SU-DHL-6 (cell line): Measurements from ENCODE around the gene TFF2.

ENCODE experiments used
- H2AFZ ChIP-seq: fragments of 200-600 bp; sonication (generic); 2 replicates; pipeline ENCODE4 v1.6.1; 2014; ENCODE audit warnings: low read depth, mild to moderate bottlenecking, moderate library complexity, mixed read lengths, antibody characterized with exemption, low read length; ENCODE audit not compliant: severe bottlenecking
- H3F3A ChIP-seq: fragments of 200-600 bp; shearing (Covaris generic); 2 replicates; pipeline ENCODE4 v1.6.0; 2016; ENCODE audit warnings: antibody characterized with exemption, mild to moderate bottlenecking; ENCODE audit not compliant: insufficient read depth
- H3K27ac ChIP-seq: fragments of 200-600 bp; sonication (generic); 2 replicates; pipeline ENCODE4 v1.5.1; 2016; ENCODE audit warnings: low read depth, mild to moderate bottlenecking, low read length, moderate library complexity, mixed read lengths
- H3K27me3 ChIP-seq: fragments of 200-600 bp; sonication (generic), shearing (Covaris generic); 2 replicates; pipeline ENCODE4 v1.6.0; 2014; ENCODE audit warnings: mild to moderate bottlenecking, low read length
- H3K36me3 ChIP-seq: fragments of 200-600 bp; sonication (generic); 2 replicates; pipeline ENCODE4 v1.6.1; 2014; ENCODE audit warnings: mild to moderate bottlenecking, low read length, mixed read lengths
- H3K4me2 ChIP-seq: fragments of 300-600, 200-600 bp; shearing (Covaris generic), sonication (generic); 2 replicates; pipeline ENCODE4 v1.6.0; 2014; ENCODE audit warnings: low read length, low read depth, mild to moderate bottlenecking; ENCODE audit not compliant: poor library complexity, severe bottlenecking
- H3K4me3 ChIP-seq: fragments of 200-600 bp; sonication (generic); 2 replicates; pipeline ENCODE4 v1.5.1; 2014; ENCODE audit warnings: antibody characterized with exemption, low read length, mild to moderate bottlenecking, mixed read lengths; ENCODE audit not compliant: insufficient read depth, poor library complexity, severe bottlenecking
- H3K79me2 ChIP-seq: fragments of 200-600 bp; sonication (generic); 2 replicates; pipeline ENCODE4 v1.6.1; 2014; ENCODE audit warnings: mild to moderate bottlenecking, low read length, moderate library complexity; ENCODE audit not compliant: insufficient read depth
- H3K9ac ChIP-seq: fragments of 200-600 bp; sonication (generic); 2 replicates; pipeline ENCODE4 v1.7.0; 2014; ENCODE audit warnings: mild to moderate bottlenecking, low read length
- H3K9me2 ChIP-seq: fragments of 200-600 bp; sonication (generic); replicated peaks from 2 replicates; pipeline ENCODE4 v1.6.1; 2014; ENCODE audit warnings: low read length; ENCODE audit not compliant: insufficient read depth
- H3K9me3 ChIP-seq: fragments of 200-600 bp; sonication (generic); 2 replicates; pipeline ENCODE4 v1.6.1; 2014; ENCODE audit warnings: low read length, mixed read lengths; ENCODE audit not compliant: insufficient read depth
- H4K20me1 ChIP-seq: fragments of 200-600 bp; sonication (generic); 2 replicates; pipeline ENCODE4 v1.6.1; 2014; ENCODE audit warnings: low read depth, mild to moderate bottlenecking, antibody characterized with exemption, low read length, moderate library complexity, mixed read lengths
- CTCF ChIP-seq: fragments of 200-600 bp; sonication (generic); IDR thresholded peaks from one replicate; pipeline ENCODE4 v1.5.1; 2017; ENCODE audit warnings: antibody characterized with exemption, mild to moderate bottlenecking, low read length, moderate library complexity; ENCODE audit not compliant: insufficient read depth, poor library complexity, severe bottlenecking
- EZH2phosphoT487 ChIP-seq: fragments of 200-600 bp; sonication (generic), shearing (Covaris generic); conservative IDR thresholded peaks from 2 replicates; pipeline ENCODE4 v1.6.1; 2018; ENCODE audit warnings: mild to moderate bottlenecking, antibody characterized with exemption, low read length, moderate library complexity, mixed read lengths

TFF2 gene

GRCh38 chr21:42317341-42317741 lies 33.5 kb downstream of the TFF2 start:
- Histone ChIP-seq H3K9ac (no peak overlapping the region), H3K9me2 (no peaks in the 10 kb centered on the region), H3K79me2 (no peaks in the 10 kb centered on the region), H3K4me3 (no peak overlapping the region), H3K27ac (no peak overlapping the region), H2AFZ (no peak overlapping the region), H3K9me3 (no peaks in the 10 kb centered on the region), H4K20me1 (no peaks in the 10 kb centered on the region), H3K27me3 (no peaks in the 10 kb centered on the region), H3K36me3 (no peaks in the 10 kb centered on the region), H3K4me2 (no peak overlapping the region), H3F3A (no peaks in the 10 kb centered on the region)
- TF ChIP-seq EZH2phosphoT487 = no peak
- no peak for TF ChIP-seq CTCF

DNA sequence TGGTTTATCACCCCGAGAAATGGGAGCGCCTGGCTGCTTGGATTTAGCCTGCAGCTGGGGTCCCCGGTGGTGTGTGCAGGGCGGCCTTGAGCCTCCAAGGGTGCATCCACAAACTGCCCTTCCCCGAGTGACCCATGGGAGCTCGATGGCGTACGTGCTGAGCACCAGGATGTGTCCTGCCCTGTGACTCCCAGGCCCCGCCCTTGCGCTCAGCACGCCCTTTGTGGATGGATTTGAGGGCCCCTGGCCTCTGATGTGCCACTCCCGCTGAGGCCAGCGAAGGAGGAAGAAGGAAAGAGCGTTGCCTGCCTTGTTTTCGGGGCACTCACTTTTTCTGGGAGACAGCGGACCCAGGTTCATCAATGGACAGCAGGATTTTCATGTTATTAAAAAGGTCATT lies 33.9 kb downstream of the TFF2 start:
- Histone ChIP-seq H3K36me3 (no peaks in the 10 kb centered on the region), H3K27ac (no peak overlapping the region), H3K79me2 (no peaks in the 10 kb centered on the region), H3K9me3 (no peaks in the 10 kb centered on the region), H4K20me1 (no peaks in the 10 kb centered on the region), H3K9me2 (no peaks in the 10 kb centered on the region), H3F3A (no peaks in the 10 kb centered on the region), H2AFZ (no peak overlapping the region), H3K4me3 (no peak overlapping the region), H3K27me3 (no peaks in the 10 kb centered on the region), H3K4me2 (no peak overlapping the region), H3K9ac (no peak overlapping the region)
- no peak for TF ChIP-seq CTCF
- TF ChIP-seq EZH2phosphoT487 = no peak

- Histone ChIP-seq H3K79me2 (no peaks in the 10 kb centered on the region), H3F3A (no peaks in the 10 kb centered on the region), H3K4me3 (no peak within 1 kb of the TSS), H3K9me3 (no peaks in the 10 kb centered on the region), H3K4me2 (no peak within 1 kb of the TSS), H3K9me2 (no peaks in the 10 kb centered on the region), H3K27ac (no peak within 1 kb of the TSS), H3K9ac (no peak within 1 kb of the TSS), H2AFZ (no peak within 1 kb of the TSS), H4K20me1 (no peaks in the 10 kb centered on the region), H3K27me3 (no peaks in the 10 kb centered on the region), H3K36me3 (no peaks in the 10 kb centered on the region)
- no peak for TF ChIP-seq CTCF
- no peak for TF ChIP-seq EZH2phosphoT487
These were observed 35.4 kb downstream of the TFF2 start, which contains the start of gene TFF3 for GRCh38 chr21:42315296-42315891. Gene TFF3, minus strand, starts transcription at chr21:42315409. Its CDS starts 35 bp downstream, at chr21:42315374.
